ENCODE results near the gene LRRFIP1. TPM values are rescaled to one million over a fixed set of nuclear protein-coding genes. Genes with fewer than 3 reads are reported as not detected.

Gene LRRFIP1
- total RNA-seq = 10 to 100 TPM; 29.4 to 56.3 (median 49.7) TPM
- long read RNA-seq, partial matches to known transcripts = 8 of 19 reads
- long read RNA-seq, other reads (novel, unspliced or antisense) = 11 of 19 reads

GRCh38 chr2:237627441-237628246 lies at the start of gene LRRFIP1:
Gene LRRFIP1, plus strand, starts transcription at chr2:237627587. Its CDS starts 58 bp downstream, at chr2:237627645.
- DNase-seq = peak in 2 of 3 donors; percentile 46 to 59
- Histone ChIP-seq H3K27me3 (no peaks in the 10 kb centered on the region), H3K9me3 (no peaks in the 10 kb centered on the region), H3K4me3 (peak within 1 kb of the TSS; percentile 43 to 78 (median 62)), H3K4me1 (peaks cover 0 to 8% (median 1%) of the 10 kb centered on the region in 4 donors), H3K27ac (peak within 1 kb of the TSS in 2 of 3 donors; percentile 50 to 69), H3K36me3 (no peaks in the 10 kb centered on the region)
- intact Hi-C loops (cut with DNase I) = no loop called here
- ATAC-seq = peak; percentile 62 to 83 (median 76)
- TF ChIP-seq POLR2A (IDR thresholded peaks at IDR 0.05) (peak; percentile 36), CTCF (IDR thresholded peaks at IDR 0.05) (peak in 1 of 4 donors; percentile 17)
- 4% methylated on average over 9 of the region's 114 CpGs for WGBS (ENCODE audit: insufficient coverage, low coverage, low lambda C conversion rate, missing lambda C conversion rate)

GRCh38 chr2:237577956-237578870 lies 49.2 kb upstream of the LRRFIP1 start:
- intact Hi-C loops (cut with DNase I) = no loop called here
- DNase-seq = peak in 2 of 3 donors; percentile 13 to 35
- ATAC-seq = no peak

GRCh38 chr2:237581326-237581725 lies 46.1 kb upstream of the LRRFIP1 start:
- H3K36me3 ChIP-seq = peaks cover 0 to 44% (median 10%) of the 10 kb centered on the region in 4 donors
- WGBS (ENCODE audit: insufficient coverage, low coverage, low lambda C conversion rate, missing lambda C conversion rate) = 53% methylated on average over 6 of the region's 6 CpGs
- peaks cover 0 to 41% (median 23%) of the 10 kb centered on the region in 4 donors for H3K4me1 ChIP-seq
- peak overlapping the region in 2 of 3 donors; percentile 76 to 90 for H3K27ac ChIP-seq
- H3K27me3 ChIP-seq = no peaks in the 10 kb centered on the region
- no peak for TF ChIP-seq POLR2A (IDR thresholded peaks at IDR 0.05)
- no peak for TF ChIP-seq CTCF (IDR thresholded peaks at IDR 0.05)
- ATAC-seq (no peak), DNase-seq (no peak)
- intact Hi-C loops (cut with DNase I) = no loop called here
- H3K9me3 ChIP-seq = no peaks in the 10 kb centered on the region
- no peak overlapping the region for H3K4me3 ChIP-seq

More at GRCh38 chr2:237577956-237578870, 49.2 kb upstream of the LRRFIP1 start:
- peaks cover 0 to 45% (median 11%) of the 10 kb centered on the region in 4 donors for H3K36me3 ChIP-seq
- H3K27me3 ChIP-seq = no peaks in the 10 kb centered on the region
- no peak overlapping the region for H3K27ac ChIP-seq
- TF ChIP-seq CTCF (IDR thresholded peaks at IDR 0.05) = no peak
- TF ChIP-seq POLR2A (IDR thresholded peaks at IDR 0.05) = no peak
- peaks cover 0 to 28% (median 12%) of the 10 kb centered on the region in 4 donors for H3K4me1 ChIP-seq
- no peaks in the 10 kb centered on the region for H3K9me3 ChIP-seq
- WGBS (ENCODE audit: insufficient coverage, low coverage, low lambda C conversion rate, missing lambda C conversion rate) = 93% methylated on average over 14 of the region's 26 CpGs
- no peak overlapping the region for H3K4me3 ChIP-seq
